ENCODE results near the gene TANC2.

The TANC2 gene

GRCh38 chr17:62965686-62966425, at the start of gene TANC2:
TSS of gene TANC2 (plus strand) at chr17:62966235. CDS start at chr17:63009560, 43,325 bp downstream.
- POLR2A ChIA-PET = interaction anchor here (0.6 to 1.0 kb wide), 2 partner anchors 10 to 117 kb away, joined by 3 read pairs; no protein-coding TSS in a partner anchor
- DNase-seq (ENCODE audit: low read depth, low spot score) = no peak
- peak within 1 kb of the TSS; percentile 83 for H3K4me3 ChIP-seq (ENCODE audit: low read depth, low read length)
- TF ChIP-seq, protein P1, sequence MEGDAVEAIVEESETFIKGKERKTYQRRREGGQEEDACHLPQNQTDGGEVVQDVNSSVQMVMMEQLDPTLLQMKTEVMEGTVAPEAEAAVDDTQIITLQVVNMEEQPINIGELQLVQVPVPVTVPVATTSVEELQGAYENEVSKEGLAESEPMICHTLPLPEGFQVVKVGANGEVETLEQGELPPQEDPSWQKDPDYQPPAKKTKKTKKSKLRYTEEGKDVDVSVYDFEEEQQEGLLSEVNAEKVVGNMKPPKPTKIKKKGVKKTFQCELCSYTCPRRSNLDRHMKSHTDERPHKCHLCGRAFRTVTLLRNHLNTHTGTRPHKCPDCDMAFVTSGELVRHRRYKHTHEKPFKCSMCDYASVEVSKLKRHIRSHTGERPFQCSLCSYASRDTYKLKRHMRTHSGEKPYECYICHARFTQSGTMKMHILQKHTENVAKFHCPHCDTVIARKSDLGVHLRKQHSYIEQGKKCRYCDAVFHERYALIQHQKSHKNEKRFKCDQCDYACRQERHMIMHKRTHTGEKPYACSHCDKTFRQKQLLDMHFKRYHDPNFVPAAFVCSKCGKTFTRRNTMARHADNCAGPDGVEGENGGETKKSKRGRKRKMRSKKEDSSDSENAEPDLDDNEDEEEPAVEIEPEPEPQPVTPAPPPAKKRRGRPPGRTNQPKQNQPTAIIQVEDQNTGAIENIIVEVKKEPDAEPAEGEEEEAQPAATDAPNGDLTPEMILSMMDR (IDR thresholded peaks at IDR 0.05; ENCODE audit: insufficient read depth, low read length, missing control alignments) = no peak
- CTCF ChIA-PET = interaction anchor here (0.6 to 1.4 kb wide), 7 partner anchors 9 to 400 kb away, joined by 3 to 6 read pairs (median 3); no protein-coding TSS in a partner anchor

DNA sequence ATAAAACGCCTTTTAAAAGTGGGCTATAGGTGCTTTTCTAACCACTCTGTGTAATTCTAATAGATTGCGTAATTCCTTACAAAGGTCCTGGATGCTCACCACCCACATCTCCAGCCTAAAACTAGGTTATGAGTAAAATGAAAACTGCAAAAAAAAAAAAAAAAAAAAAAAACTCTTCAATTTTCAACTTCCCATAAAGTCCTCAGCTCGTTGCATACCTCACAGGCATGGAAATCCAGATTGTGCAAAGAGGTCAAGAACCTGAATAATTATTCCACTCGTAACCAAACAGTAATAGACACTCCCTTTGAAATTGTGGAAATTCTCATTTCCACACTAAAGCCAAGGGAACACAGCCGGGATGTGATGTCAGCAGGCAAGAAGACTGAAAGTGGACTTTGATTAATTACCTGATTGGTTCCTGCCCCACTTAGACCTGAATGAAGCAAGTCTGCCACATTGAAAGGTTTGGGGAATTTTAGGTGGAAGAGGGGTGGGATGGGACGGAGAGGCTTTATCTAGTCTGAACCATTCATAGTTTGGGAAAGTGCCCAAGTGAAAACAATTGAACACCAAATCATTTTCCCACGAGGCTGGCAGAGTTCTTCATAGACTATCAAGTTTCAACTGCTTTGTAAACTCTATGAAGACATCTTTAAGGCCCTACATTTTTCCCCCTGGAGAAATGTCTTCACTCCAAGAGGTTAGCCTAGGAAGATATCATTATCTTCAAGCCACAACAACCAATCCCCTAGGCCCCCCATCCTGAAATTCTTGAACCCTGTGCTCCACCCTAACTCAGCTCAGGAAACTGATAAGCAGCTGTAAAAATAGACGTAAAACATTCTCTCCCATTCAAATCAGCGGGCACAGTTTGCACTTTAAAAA, 49.1 kb upstream of the TANC2 start:
- TF ChIP-seq, protein P1 (IDR thresholded peaks at IDR 0.05; ENCODE audit: insufficient read depth, low read length, missing control alignments) = no peak
- no peak overlapping the region for H3K4me3 ChIP-seq (ENCODE audit: low read depth, low read length)
- no peak for DNase-seq (ENCODE audit: low read depth, low spot score)
- ChIA-PET CTCF (no interaction called here), POLR2A (no interaction called here)

- TF ChIP-seq, protein P1 (IDR thresholded peaks at IDR 0.05; ENCODE audit: insufficient read depth, low read length, missing control alignments) = no peak
- CTCF ChIA-PET = interaction anchor here (1.3 kb wide), 1 partner anchor 13 kb away, joined by 3 read pairs; no protein-coding TSS in a partner anchor
- no peak for DNase-seq (ENCODE audit: low read depth, low spot score)
These were observed 46.6 kb upstream of the TANC2 start for GRCh38 chr17:62919388-62919787.

DNA sequence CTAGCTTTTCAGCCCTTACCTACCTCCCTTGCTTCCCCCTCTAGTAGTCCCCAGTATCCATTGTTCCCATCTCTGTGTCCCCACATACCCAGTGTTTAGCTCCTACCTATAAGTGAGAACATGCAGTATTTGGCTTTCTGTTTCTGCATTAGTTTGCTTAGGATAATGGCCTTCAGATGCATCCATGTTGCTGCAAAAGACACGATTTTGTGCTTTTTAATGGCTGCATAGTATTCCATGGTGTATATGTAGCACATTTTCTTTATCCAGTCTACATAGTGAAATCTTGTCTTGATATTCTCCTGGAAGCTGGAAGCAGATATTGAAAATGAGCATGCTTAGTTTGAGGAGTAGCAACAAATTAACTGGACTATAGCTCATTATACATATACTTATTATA, 45.7 kb upstream of the TANC2 start:
- POLR2A ChIA-PET = no interaction called here
- CTCF ChIA-PET = no interaction called here
- TF ChIP-seq, protein P1 (IDR thresholded peaks at IDR 0.05; ENCODE audit: insufficient read depth, low read length, missing control alignments) = no peak
- H3K4me3 ChIP-seq (ENCODE audit: low read depth, low read length) = no peak overlapping the region
- no peak for DNase-seq (ENCODE audit: low read depth, low spot score)

More at GRCh38 chr17:62919388-62919787, 46.6 kb upstream of the TANC2 start:
- H3K4me3 ChIP-seq (ENCODE audit: low read depth, low read length) = no peak overlapping the region
- POLR2A ChIA-PET = no interaction called here

- no peak for DNase-seq (ENCODE audit: low read depth, low spot score)
- ChIA-PET POLR2A (interaction anchor here (0.6 kb wide), 1 partner anchor 8 kb away, joined by 3 read pairs; no protein-coding TSS in a partner anchor), CTCF (no interaction called here)
- TF ChIP-seq, protein P1 (IDR thresholded peaks at IDR 0.05; ENCODE audit: insufficient read depth, low read length, missing control alignments) = no peak
- no peak overlapping the region for H3K4me3 ChIP-seq (ENCODE audit: low read depth, low read length)
These were observed 44.2 kb upstream of the TANC2 start for GRCh38 chr17:62921817-62922216.
